HG03135 (cell line): Measurements from ENCODE around the gene PLPP7.

ENCODE experiments used
- ATAC-seq: cut with Tn5 transposase; IDR thresholded peaks from one replicate; pipeline ENCODE4 v1.9.1; 2021; ENCODE audit warnings: mild to moderate bottlenecking, moderate library complexity; ENCODE audit not compliant: unreplicated experiment

PLPP7 gene

GRCh38 chr9:131280660-131281059 lies 8.9 kb upstream of the PLPP7 start:
- no peak for ATAC-seq

GRCh38 chr9:131281119-131281965 lies 8.2 kb upstream of the PLPP7 start:
- no peak for ATAC-seq

GRCh38 chr9:131282175-131282574 lies 7.3 kb upstream of the PLPP7 start:
- no peak for ATAC-seq

- no peak for ATAC-seq
These were observed 6.7 kb upstream of the PLPP7 start for GRCh38 chr9:131282688-131283422.

- no peak for ATAC-seq
These were observed 4.7 kb upstream of the PLPP7 start for GRCh38 chr9:131284856-131285255.

- ATAC-seq: no peak
These were observed 2.2 kb upstream of the PLPP7 start for GRCh38 chr9:131287359-131287758.

GRCh38 chr9:131288217-131288616 lies 1.3 kb upstream of the PLPP7 start:
- no peak for ATAC-seq

GRCh38 chr9:131290036-131290766 lies 678 bp downstream of the PLPP7 start:
- ATAC-seq: no peak

- ATAC-seq: no peak
These were observed 1.3 kb downstream of the PLPP7 start for GRCh38 chr9:131290767-131291370.

GRCh38 chr9:131291795-131292315 lies 2.3 kb downstream of the PLPP7 start:
- no peak for ATAC-seq

GRCh38 chr9:131292937-131293336 lies 3.4 kb downstream of the PLPP7 start:
- no peak for ATAC-seq

GRCh38 chr9:131296460-131296859 lies 6.9 kb downstream of the PLPP7 start:
- ATAC-seq: no peak

GRCh38 chr9:131296906-131297500 lies 7.5 kb downstream of the PLPP7 start:
- no peak for ATAC-seq

- ATAC-seq: no peak
These were observed 8.4 kb downstream of the PLPP7 start for GRCh38 chr9:131297903-131298302.

GRCh38 chr9:131298341-131298740 lies 8.8 kb downstream of the PLPP7 start:
- ATAC-seq: no peak

GRCh38 chr9:131298816-131299215 lies 9.3 kb downstream of the PLPP7 start:
- ATAC-seq: no peak

- ATAC-seq: no peak
These were observed 9.9 kb downstream of the PLPP7 start for GRCh38 chr9:131299346-131299960.

- ATAC-seq: no peak
These were observed 10.4 kb downstream of the PLPP7 start for GRCh38 chr9:131299961-131300347.

- no peak for ATAC-seq
These were observed 10.9 kb downstream of the PLPP7 start for GRCh38 chr9:131300444-131300843.
